IMR-90 (cell line): ENCODE data around the gene ADGRB3. TPM values are rescaled to one million over a fixed set of nuclear protein-coding genes. Genes with fewer than 3 reads are reported as not detected.

Experiments used
- ATAC-seq: fragments of 200-7000 bp; cut with Tn5 transposase; 2 replicates; pipeline ENCODE4 v1.9.1; 2020; ENCODE audit warnings: low read depth, mild to moderate bottlenecking, moderate library complexity
- BruUV-seq: library from RNA; stranded (reverse); fragments of 400-500 nt; replicated peaks from 2 replicates; lab custom pipeline; 2021; lab: Mats Ljungman, UMichigan
- CTCF ChIA-PET: fragments of 300-600 bp; formaldehyde crosslinking; extraction: SDS; loops from one replicate; lab custom pipeline; 2021; ENCODE audit warnings: antibody characterized with exemption; lab: Yijun Ruan, JAX
- POLR2A ChIA-PET: fragments of 300-600 bp; sonication (Branson Sonifier 250); formaldehyde crosslinking; loops from one replicate; lab custom pipeline; 2022; ENCODE audit warnings: antibody characterized with exemption; ENCODE audit not compliant: unreplicated experiment; lab: Charles Lee
- DNase-seq: peaks from one replicate; pipeline ENCODE4 v3.0.0; 2013
- H2AFZ ChIP-seq: replicated peaks from 2 replicates; pipeline ENCODE3; 2013; ENCODE audit warnings: low read length, mild to moderate bottlenecking; ENCODE audit not compliant: poor library complexity
- H2AK5ac ChIP-seq: 2 replicates; pipeline ENCODE4 v1.6.1; 2013; ENCODE audit warnings: low read depth, low read length, inconsistent platforms
- H2AK9ac ChIP-seq: replicated peaks from 2 replicates; pipeline ENCODE3; 2013; ENCODE audit warnings: mild to moderate bottlenecking, low read depth, low read length, moderate library complexity; ENCODE audit not compliant: poor library complexity
- H2BK120ac ChIP-seq: 2 replicates; pipeline ENCODE4 v1.6.1; 2013; ENCODE audit warnings: low read depth, low read length, inconsistent platforms
- H2BK15ac ChIP-seq: 3 replicates; pipeline ENCODE4 v1.6.1; 2013; ENCODE audit warnings: low read depth, low read length, inconsistent platforms
- H2BK20ac ChIP-seq: 2 replicates; pipeline ENCODE4 v1.6.1; 2013; ENCODE audit warnings: low read depth, mild to moderate bottlenecking, inconsistent platforms, low read length, moderate library complexity
- H2BK5ac ChIP-seq: 2 replicates; pipeline ENCODE4 v1.6.1; 2013; ENCODE audit warnings: mild to moderate bottlenecking, low read depth, low read length, inconsistent platforms; ENCODE audit not compliant: poor library complexity, severe bottlenecking
- H3K14ac ChIP-seq: replicated peaks from 2 replicates; pipeline ENCODE4 v1.6.1; 2013; ENCODE audit warnings: low read depth, low read length, inconsistent platforms
- H3K18ac ChIP-seq: 2 replicates; pipeline ENCODE4 v1.6.1; 2013; ENCODE audit warnings: low read depth, low read length, control low read depth
- H3K23ac ChIP-seq: 2 replicates; pipeline ENCODE4 v1.6.1; 2013; ENCODE audit warnings: low read depth, low read length, inconsistent platforms
- H3K27ac ChIP-seq: 2 replicates; pipeline ENCODE4 v1.5.1; 2013; ENCODE audit warnings: mild to moderate bottlenecking, control low read depth, low read length; ENCODE audit not compliant: insufficient read depth
- H3K27me3 ChIP-seq: 2 replicates; pipeline ENCODE4 v1.6.1; 2013; ENCODE audit warnings: low read length; ENCODE audit not compliant: control insufficient read depth, insufficient read depth
- H3K36me3 ChIP-seq: 2 replicates; pipeline ENCODE4 v1.6.1; 2013; ENCODE audit warnings: low read length, mixed read lengths; ENCODE audit not compliant: control insufficient read depth, insufficient read depth
- H3K4ac ChIP-seq: 2 replicates; pipeline ENCODE4 v1.6.1; 2013; ENCODE audit warnings: low read depth, low read length, inconsistent platforms
- H3K4me1 ChIP-seq: 2 replicates; pipeline ENCODE4 v1.6.1; 2013; ENCODE audit warnings: low read length, mixed read lengths; ENCODE audit not compliant: control insufficient read depth, insufficient read depth
- H3K4me2 ChIP-seq: 2 replicates; pipeline ENCODE4 v1.6.1; 2013; ENCODE audit warnings: low read depth, mild to moderate bottlenecking, control low read depth, low read length, moderate library complexity
- H3K4me3 ChIP-seq: 2 replicates; pipeline ENCODE4 v1.5.1; 2013; ENCODE audit warnings: low read depth, mild to moderate bottlenecking, control low read depth, low read length, moderate library complexity; ENCODE audit not compliant: insufficient read depth
- H3K56ac ChIP-seq: 2 replicates; pipeline ENCODE4 v1.6.1; 2013; ENCODE audit warnings: low read length, inconsistent platforms; ENCODE audit not compliant: insufficient read depth; ENCODE audit errors: extremely low read depth
- H3K79me1 ChIP-seq, 2 experiments: 2 replicates each; pipeline ENCODE4 v1.6.1; 2013; ENCODE audit warnings: low read length in 2 of 2, inconsistent platforms in 1 of 2, low read depth in 1 of 2
- H3K9ac ChIP-seq: 2 replicates; pipeline ENCODE4 v1.6.1; 2013; ENCODE audit warnings: low read depth, low read length, control low read depth
- H3K9me1 ChIP-seq: 2 replicates; pipeline ENCODE4 v1.6.1; 2013; ENCODE audit warnings: low read length, inconsistent platforms; ENCODE audit not compliant: insufficient read depth
- H3K9me3 ChIP-seq: 2 replicates; pipeline ENCODE4 v1.6.1; 2013; ENCODE audit warnings: low read length; ENCODE audit not compliant: control insufficient read depth, insufficient read depth
- H4K20me1 ChIP-seq: 2 replicates; pipeline ENCODE4 v1.6.1; 2013; ENCODE audit warnings: low read length, inconsistent platforms; ENCODE audit not compliant: insufficient read depth
- H4K5ac ChIP-seq: 2 replicates; pipeline ENCODE4 v1.6.1; 2013; ENCODE audit warnings: mild to moderate bottlenecking, low read depth, low read length, control low read depth
- H4K8ac ChIP-seq, 2 experiments: 2 replicates each; pipeline ENCODE4 v1.6.1; 2013; ENCODE audit warnings: low read depth in 2 of 2, low read length in 2 of 2, control low read depth in 1 of 2, inconsistent platforms in 1 of 2
- H4K91ac ChIP-seq: 2 replicates; pipeline ENCODE4 v1.6.1; 2013; ENCODE audit warnings: low read depth, low read length, inconsistent platforms; ENCODE audit not compliant: insufficient read depth
- BHLHE40 ChIP-seq: fragments of 150-350 bp; IDR thresholded peaks from 2 replicates; pipeline ENCODE4 v1.6.1; 2016; ENCODE audit warnings: mild to moderate bottlenecking, low read depth, low read length
- CEBPB ChIP-seq: IDR thresholded peaks from 2 replicates; pipeline ENCODE4 v1.6.1; 2012; ENCODE audit warnings: low read depth, low read length, improper control_type of control experiment
- CHD1 ChIP-seq: IDR thresholded peaks from 2 replicates; pipeline ENCODE4 v1.6.1; 2012; ENCODE audit warnings: low read depth, low read length, improper control_type of control experiment
- CTCF ChIP-seq: conservative IDR thresholded peaks from 2 replicates; pipeline ENCODE4 v1.5.1; 2012; ENCODE audit warnings: mild to moderate bottlenecking, low read depth, low read length, improper control_type of control experiment
- FOS ChIP-seq: fragments of 150-350 bp; IDR thresholded peaks from 2 replicates; pipeline ENCODE4 v1.6.1; 2016; ENCODE audit warnings: low read depth, low read length
- MAFK ChIP-seq: IDR thresholded peaks from 2 replicates; pipeline ENCODE4 v1.6.1; 2012; ENCODE audit warnings: low read depth, low read length, improper control_type of control experiment
- MAZ ChIP-seq: IDR thresholded peaks from 2 replicates; pipeline ENCODE4 v1.6.1; 2012; ENCODE audit warnings: low read depth, mild to moderate bottlenecking, low read length, improper control_type of control experiment, moderate library complexity, borderline replicate concordance
- MXI1 ChIP-seq: IDR thresholded peaks from 2 replicates; pipeline ENCODE4 v1.6.1; 2012; ENCODE audit warnings: low read depth, mild to moderate bottlenecking, low read length, moderate library complexity, borderline replicate concordance
- NFE2L2 ChIP-seq: fragments of 150-350 bp; IDR thresholded peaks from 2 replicates; pipeline ENCODE4 v1.6.1; 2016; ENCODE audit warnings: low read depth, mild to moderate bottlenecking, low read length
- POLR2A ChIP-seq: IDR thresholded peaks from 2 replicates; pipeline ENCODE4 v1.6.1; 2012; ENCODE audit warnings: mild to moderate bottlenecking, low read depth, low read length
- RAD21 ChIP-seq: IDR thresholded peaks from 2 replicates; pipeline ENCODE4 v1.6.1; 2012; ENCODE audit warnings: low read length, improper control_type of control experiment
- RCOR1 ChIP-seq: IDR thresholded peaks from 2 replicates; pipeline ENCODE4 v1.6.1; 2012; ENCODE audit warnings: mild to moderate bottlenecking, low read length, improper control_type of control experiment; ENCODE audit not compliant: insufficient replicate concordance
- RFX5 ChIP-seq: IDR thresholded peaks from 2 replicates; pipeline ENCODE4 v1.8.0; 2012; ENCODE audit warnings: low read depth, mild to moderate bottlenecking, low read length, moderate library complexity
- SMC3 ChIP-seq: fragments of 150-350 bp; IDR thresholded peaks from 2 replicates; pipeline ENCODE4 v1.6.1; 2016; ENCODE audit warnings: low read depth, mild to moderate bottlenecking, antibody characterized with exemption, low read length, moderate library complexity
- dilution Hi-C: fragments of 300-500 bp; cut with HindIII; formaldehyde crosslinking; loops from one replicate; pipeline ENCODE4 v1.14.3; 2018; ENCODE audit warnings: low sequenced_read_pairs; ENCODE audit not compliant: unreplicated experiment
- in situ Hi-C: fragments of 300-500 bp; cut with MboI; formaldehyde crosslinking; loops from 3 replicates; pipeline ENCODE4 v1.14.3; 2019; ENCODE audit warnings: low sequenced_read_pairs, inconsistent platforms, mixed read lengths
- intact Hi-C: fragments of 100-400 bp; cut with micrococcal nuclease; formaldehyde crosslinking; loops from 2 replicates; pipeline ENCODE4 v1.10.0; 2022
- polyA plus RNA-seq, 3 experiments: library from polyadenylated mRNA; depleted of rRNA; stranded (reverse); fragments of >200 nt; gene quantifications; 2 replicates each; pipeline ENCODE4 v1.2.3, GENCODE V29; 2012; ENCODE audit warnings: low replicate concordance in 1 of 3
- total RNA-seq: library from RNA; depleted of rRNA; stranded (reverse); fragments of >200 nt; gene quantifications from 2 replicates; pipeline ENCODE4 v1.2.3, GENCODE V29; 2012
- TF ChIP-seq, protein P1 (sequence below): fragments of 150-350 bp; IDR thresholded peaks from 2 replicates; pipeline ENCODE4 v1.6.1; 2017; ENCODE audit warnings: mild to moderate bottlenecking, antibody characterized with exemption, low read length, low read depth
- TF ChIP-seq, protein P2 (sequence below): fragments of 150-350 bp; IDR thresholded peaks from 2 replicates; pipeline ENCODE4 v1.6.1; 2016; ENCODE audit warnings: low read depth, mild to moderate bottlenecking, low read length, moderate library complexity, borderline replicate concordance

ADGRB3 gene
- total and polyA plus RNA-seq, 2 of the 4 experiments (the other 2 are of a cell fraction), result not detected

DNA sequence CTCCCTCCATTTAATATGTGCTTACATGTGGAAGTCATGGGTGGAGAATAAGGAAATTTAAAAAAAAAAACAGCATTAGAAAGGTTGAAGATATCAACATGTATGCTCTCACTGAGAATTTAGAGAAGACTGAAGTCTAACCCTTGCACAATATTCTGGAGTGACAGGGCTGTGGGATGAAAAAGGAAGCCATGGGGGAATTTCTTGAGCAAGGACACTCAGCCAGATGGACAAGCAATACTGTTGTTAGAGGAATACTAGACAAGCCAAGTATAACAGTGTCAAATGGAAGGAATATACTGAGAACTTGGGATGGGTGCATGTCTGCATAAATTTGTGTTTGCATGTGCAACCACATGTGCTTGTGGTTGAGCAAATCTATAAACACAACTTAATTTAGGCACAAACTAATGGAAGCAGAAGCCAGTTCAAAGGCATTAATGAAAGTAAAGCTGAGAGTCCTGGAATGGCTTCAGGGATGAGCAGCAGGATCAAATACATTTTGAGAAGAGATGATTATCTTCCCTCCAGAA is 119.7 kb downstream of the ADGRB3 start:
- H2BK120ac ChIP-seq, result no peak overlapping the region
- no peaks in the 10 kb centered on the region for H3K79me1 ChIP-seq
- H3K27ac ChIP-seq, result no peak overlapping the region
- H3K4me2 ChIP-seq, result no peak overlapping the region
- H3K36me3 ChIP-seq, result no peaks in the 10 kb centered on the region
- H3K9me1 ChIP-seq, result no peaks in the 10 kb centered on the region
- no peak for ATAC-seq
- no peaks in the 10 kb centered on the region for H3K4me1 ChIP-seq
- H4K20me1 ChIP-seq, result no peaks in the 10 kb centered on the region
- ChIA-PET CTCF (no interaction called here), POLR2A (no interaction called here)
- no peak overlapping the region for H2AK5ac ChIP-seq
- no peak overlapping the region for H3K18ac ChIP-seq
- BruUV-seq, result no TSS peak
- no peak overlapping the region for H4K91ac ChIP-seq
- intact Hi-C loops, result no loop called here
- H3K9me3 ChIP-seq, result no peaks in the 10 kb centered on the region
- no peak overlapping the region for H3K14ac ChIP-seq
- no peak for DNase-seq
- no peak overlapping the region for H3K23ac ChIP-seq
- H3K56ac ChIP-seq, result no peak overlapping the region
- TF ChIP-seq, protein P1, sequence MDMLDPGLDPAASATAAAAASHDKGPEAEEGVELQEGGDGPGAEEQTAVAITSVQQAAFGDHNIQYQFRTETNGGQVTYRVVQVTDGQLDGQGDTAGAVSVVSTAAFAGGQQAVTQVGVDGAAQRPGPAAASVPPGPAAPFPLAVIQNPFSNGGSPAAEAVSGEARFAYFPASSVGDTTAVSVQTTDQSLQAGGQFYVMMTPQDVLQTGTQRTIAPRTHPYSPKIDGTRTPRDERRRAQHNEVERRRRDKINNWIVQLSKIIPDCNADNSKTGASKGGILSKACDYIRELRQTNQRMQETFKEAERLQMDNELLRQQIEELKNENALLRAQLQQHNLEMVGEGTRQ, result no peak
- TF ChIP-seq RAD21, result no peak
- no peak for TF ChIP-seq RFX5
- TF ChIP-seq MAZ, result no peak
- TF ChIP-seq FOS, result no peak
- no peak for TF ChIP-seq POLR2A
- no peak for TF ChIP-seq RCOR1
- TF ChIP-seq, protein P2, sequence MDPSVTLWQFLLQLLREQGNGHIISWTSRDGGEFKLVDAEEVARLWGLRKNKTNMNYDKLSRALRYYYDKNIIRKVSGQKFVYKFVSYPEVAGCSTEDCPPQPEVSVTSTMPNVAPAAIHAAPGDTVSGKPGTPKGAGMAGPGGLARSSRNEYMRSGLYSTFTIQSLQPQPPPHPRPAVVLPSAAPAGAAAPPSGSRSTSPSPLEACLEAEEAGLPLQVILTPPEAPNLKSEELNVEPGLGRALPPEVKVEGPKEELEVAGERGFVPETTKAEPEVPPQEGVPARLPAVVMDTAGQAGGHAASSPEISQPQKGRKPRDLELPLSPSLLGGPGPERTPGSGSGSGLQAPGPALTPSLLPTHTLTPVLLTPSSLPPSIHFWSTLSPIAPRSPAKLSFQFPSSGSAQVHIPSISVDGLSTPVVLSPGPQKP, result no peak
- TF ChIP-seq CHD1, result no peak
- TF ChIP-seq NFE2L2, result no peak
- TF ChIP-seq MXI1, result no peak
- no peak for TF ChIP-seq SMC3
- no peak for TF ChIP-seq CEBPB
- TF ChIP-seq MAFK, result no peak
- no peak for TF ChIP-seq BHLHE40
- TF ChIP-seq CTCF, result no peak
- no peak overlapping the region for H2BK20ac ChIP-seq
- no peak overlapping the region for H4K5ac ChIP-seq
- no peaks in the 10 kb centered on the region for H3K27me3 ChIP-seq
- H2BK5ac ChIP-seq, result no peak overlapping the region
- H3K9ac ChIP-seq, result no peak overlapping the region
- in situ Hi-C loops, result no loop called here
- H2BK15ac ChIP-seq, result no peak overlapping the region
- no peak overlapping the region for H2AK9ac ChIP-seq
- H4K8ac ChIP-seq, result no peak overlapping the region
- dilution Hi-C loops, result no loop called here
- no peak overlapping the region for H2AFZ ChIP-seq
- H3K4ac ChIP-seq, result no peak overlapping the region
- H3K4me3 ChIP-seq, result no peak overlapping the region
